ENCODE data around the gene ALPL.

Gene ALPL

DNA sequence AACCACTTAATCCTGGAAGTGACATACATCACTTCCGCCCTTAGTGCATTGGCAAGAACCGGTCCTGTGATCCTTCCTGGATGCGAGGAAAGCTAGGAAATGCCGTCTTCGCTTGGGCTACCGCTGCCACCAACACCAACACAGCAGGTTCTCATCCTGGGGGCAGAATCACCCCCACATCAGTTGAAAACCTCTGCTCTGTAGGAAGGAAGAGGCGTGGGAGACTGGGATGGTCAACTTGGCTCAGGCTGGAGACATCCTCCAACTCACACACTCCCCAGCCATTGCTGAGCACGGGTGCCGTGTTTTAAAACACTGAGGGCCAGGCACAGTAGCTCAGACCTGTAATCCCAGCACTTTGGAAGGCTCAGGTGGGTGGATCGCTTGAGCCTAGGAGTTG, 74.9 kb downstream of the ALPL start:
- DNase-seq, result no peak

- no peak for DNase-seq
Observed at GRCh38 chr1:21585037-21585436, 75.8 kb downstream of the ALPL start.

DNA sequence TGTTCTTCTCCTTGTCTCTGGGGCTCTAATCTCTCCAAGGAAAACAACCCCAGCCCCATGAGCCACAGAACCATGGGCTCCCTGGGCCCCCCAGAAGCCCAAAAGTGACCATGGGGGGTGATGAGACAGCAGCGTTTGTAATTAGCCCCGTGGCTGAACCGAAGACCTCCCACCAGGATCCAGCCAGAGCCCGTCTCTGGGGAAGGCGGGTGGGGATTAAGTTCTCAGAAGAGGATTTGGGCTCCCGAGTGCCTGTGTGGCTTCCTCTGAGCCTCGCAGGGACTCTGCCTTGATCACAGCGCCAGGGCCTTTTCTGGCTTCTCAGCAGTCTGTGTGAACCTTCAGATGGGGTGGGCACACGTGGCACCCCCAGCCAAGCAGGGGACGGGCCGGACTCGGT, 77.0 kb downstream of the ALPL start:
- no peak for DNase-seq

DNA sequence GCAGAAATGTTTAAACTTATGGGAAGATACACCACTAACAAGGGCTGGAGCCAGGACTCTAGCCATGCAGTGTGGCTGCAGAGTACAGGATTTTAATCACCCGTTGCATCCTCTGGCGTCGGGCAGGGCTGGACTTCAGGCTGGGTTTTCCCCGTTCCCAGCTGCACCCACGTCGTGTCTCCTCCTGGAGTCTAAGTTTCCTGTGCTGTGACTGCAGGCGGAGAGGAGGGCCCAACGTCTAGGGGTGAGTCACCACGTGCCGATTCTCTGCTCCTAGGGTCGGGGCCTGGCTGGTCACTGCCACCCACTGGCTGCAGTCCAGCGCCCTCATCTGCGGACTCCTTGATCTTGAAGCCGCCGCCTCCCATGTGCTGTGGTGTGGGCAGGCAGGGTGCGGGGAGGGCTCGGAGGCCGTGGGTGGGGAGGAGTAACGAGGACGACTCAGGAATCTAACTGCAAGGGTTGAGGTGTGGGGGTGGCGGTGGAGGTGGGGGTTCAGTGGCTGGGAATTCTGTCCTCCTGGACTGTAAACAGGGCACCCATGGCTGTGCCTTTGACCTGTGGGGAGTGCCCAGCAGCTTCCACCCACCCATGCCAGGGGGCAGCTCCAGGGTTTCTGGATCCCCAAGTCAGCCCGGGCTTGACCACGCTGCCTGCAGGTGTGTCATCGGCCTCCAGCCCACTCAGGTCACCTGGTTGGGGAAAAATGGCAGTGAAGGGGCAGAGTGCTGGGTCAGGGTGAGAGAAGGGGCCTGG, 77.8 kb downstream of the ALPL start:
- no peak for DNase-seq

- no peak for DNase-seq
Observed at GRCh38 chr1:21587602-21587953, 78.4 kb downstream of the ALPL start.

- DNase-seq, result no peak
Observed at GRCh38 chr1:21589618-21590017, 80.4 kb downstream of the ALPL start.

GRCh38 chr1:21590126-21590880, 81.1 kb downstream of the ALPL start:
- DNase-seq, result no peak

DNA sequence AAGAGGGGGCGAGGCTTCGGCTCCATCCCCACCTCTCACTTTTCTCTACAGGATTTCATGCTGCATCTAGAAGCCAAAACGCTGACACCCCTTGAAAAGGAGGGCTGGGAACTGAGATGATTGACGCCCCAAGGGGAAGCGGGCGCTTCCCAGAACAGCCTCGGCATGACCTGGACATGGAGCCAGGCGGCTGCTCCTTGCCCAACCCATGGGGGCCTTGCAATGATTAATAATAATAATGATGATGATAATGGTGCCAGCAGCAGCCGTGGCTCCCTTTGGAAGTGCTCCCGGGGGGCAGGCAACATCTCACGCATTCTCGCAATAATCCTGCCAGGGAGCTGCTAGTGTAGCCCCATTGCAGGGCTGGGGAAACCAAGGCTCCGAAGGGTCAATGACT, 81.7 kb downstream of the ALPL start:
- DNase-seq, result no peak

DNA sequence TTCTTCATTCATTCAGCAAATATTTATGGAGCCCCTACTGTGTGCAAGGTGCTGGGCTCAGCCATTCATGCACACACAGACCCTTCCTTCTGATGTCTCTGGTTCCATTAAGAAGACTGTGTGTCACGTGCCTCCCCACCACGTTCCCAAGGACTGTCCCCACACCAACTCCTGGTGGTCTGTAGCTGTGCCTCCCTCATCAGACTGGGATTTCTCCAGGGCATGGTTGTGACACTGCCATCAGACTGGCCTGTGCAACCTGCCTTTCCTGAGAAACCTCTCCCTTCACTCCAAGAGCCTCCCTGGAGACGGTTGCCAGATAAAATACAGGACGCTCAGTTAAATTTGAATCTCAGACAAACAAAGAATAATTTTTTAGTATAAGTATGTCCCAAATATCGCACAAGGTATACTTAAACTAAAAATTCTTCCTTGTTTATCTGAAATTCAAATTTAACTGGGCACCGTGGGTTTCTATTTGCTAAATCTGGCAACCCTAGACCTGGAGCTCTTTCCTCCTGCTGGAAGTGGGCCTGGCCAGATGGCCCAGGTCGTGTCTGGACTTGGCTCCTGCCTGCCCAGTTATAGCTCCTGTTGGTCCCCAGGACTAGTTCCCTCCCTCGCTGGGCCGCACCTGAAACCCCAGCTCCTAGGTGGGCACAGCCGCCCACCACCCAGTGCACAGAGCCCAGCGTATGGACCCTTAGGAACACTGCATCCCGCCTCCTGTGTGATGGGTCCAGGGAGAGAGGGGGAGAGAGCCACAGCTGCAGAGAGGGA, 83.1 kb downstream of the ALPL start:
- no peak for DNase-seq

- DNase-seq, result no peak
Observed at GRCh38 chr1:21593231-21593630, 84.0 kb downstream of the ALPL start.

DNA sequence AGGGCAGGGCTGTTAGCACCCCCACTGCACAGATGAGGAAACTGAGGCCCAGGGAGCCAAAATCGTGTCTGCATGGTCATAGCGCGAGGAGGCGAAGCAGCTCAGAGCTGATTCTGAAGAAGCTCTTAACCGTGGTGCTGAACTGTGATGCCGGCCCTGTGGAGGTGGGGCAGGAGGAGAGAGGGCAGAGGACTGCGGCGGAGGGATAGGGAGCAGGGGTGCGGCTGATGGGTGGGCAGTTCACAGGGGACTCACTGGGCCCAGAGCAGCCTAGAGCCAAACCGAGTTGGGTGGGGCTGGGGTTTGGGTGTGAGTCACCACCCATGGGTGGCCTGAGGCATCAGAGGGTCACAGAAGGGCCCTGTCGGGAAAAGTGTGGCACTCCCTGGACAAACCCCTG, 85.3 kb downstream of the ALPL start:
- DNase-seq, result no peak

DNA sequence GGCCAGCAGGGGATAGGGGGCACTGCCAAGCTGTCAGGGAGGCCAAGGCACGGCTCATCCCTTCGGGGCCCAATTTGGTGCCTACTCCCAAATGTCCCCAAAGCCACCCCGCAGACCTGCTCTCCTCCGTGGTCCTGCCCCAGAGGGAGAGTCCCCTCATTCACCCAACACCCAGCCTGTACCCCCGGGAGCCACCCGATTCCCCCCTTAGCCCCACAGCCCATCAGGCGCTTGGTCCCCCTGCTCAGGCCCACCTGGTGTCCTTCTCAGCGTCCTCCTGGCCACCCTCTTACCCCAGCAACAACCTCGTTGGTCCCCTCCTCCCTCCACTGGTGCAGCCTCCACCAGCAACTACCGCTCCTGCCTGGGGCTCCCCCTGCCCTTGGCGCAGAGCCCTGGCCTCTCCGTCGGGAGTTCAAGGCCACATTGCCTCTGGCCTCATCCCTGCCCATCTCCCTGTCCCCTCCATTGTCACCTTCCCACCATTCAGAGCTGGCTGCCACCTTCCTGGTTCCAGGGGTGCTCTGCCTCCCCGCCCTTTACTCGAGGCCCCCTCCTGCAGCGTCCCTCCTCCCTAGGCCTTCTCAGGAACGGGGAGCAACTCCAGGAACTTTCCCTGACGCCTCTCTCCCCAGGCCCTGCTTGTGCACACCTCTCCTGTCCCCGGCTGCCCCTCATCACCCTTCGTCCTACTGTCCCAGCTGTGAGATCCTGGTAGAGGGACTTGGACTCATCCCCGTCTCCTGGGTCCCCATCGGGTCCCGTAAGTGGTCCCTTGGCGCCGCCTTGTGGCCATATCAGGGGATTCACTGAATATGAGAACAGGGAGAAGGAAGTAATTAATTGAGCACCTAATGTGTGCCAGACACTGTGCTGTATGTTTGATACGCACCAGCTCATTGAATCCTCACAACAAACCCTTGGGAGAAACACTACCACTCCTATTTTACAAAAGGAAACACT, 86.0 kb downstream of the ALPL start:
- no peak for DNase-seq

DNA sequence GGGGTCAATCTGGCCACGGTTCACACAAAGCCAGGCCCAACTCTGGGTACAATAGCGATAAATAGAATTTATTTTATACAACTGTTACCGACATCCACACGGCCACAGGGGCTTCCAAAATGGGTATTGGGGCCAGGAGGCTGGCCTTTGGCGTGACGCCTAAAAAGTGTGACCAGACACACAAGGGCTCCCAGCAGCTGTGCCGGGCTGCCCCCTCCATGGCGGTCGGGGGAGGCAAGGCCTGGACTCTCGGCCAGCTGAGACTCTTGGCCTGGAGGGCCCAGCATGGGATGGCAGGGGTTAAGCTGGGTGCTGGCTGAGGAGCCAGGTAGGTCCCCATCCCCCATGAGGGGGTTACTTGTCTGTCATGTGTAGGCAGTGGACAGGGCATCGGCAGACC, 87.0 kb downstream of the ALPL start:
- no peak for DNase-seq

GRCh38 chr1:21596628-21597027, 87.4 kb downstream of the ALPL start:
- DNase-seq, result no peak

DNA sequence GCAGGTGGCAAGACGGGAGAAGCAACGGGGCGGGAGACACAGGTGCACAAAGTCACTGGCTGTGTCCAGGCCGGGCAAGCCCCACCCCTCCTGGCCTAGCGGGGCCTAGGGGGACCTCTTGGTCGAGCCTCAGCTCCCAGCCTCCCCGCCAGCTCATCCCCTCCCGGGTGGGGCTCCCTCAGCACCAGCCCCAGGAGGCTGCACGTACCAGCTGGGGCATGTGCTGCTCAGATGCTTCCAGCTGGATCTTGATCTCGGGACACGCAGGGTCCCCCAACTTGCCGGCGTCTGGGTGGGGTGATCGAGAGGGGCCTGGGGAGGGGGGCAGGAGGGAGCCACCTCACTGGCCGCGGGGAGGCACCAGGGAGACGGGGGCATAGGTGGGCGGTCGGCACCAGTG, 88.5 kb downstream of the ALPL start:
- no peak for DNase-seq

- no peak for DNase-seq
Observed at GRCh38 chr1:21598417-21598816, 89.2 kb downstream of the ALPL start.

DNA sequence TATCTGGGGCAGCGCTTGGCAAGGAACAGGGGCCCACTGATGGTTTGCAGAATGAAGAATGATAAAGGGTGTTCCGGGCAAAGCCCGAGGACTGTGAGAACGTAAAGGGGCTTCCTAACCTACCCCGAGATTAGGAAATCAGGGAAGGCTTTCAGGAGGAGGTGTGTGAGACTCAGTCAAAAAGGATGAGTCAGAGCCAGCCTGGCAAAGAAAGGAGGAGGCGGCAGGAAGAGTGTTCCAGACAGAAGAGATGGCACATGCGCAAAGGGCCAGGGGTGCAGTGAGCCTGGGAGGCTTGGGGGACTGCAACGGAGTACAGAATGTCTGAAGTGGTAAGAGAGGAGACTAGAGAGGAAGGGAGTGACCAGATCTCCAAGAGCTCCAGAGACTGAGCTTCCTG, 89.7 kb downstream of the ALPL start:
- DNase-seq, result no peak

GRCh38 chr1:21599402-21599801, 90.2 kb downstream of the ALPL start:
- no peak for DNase-seq

DNA sequence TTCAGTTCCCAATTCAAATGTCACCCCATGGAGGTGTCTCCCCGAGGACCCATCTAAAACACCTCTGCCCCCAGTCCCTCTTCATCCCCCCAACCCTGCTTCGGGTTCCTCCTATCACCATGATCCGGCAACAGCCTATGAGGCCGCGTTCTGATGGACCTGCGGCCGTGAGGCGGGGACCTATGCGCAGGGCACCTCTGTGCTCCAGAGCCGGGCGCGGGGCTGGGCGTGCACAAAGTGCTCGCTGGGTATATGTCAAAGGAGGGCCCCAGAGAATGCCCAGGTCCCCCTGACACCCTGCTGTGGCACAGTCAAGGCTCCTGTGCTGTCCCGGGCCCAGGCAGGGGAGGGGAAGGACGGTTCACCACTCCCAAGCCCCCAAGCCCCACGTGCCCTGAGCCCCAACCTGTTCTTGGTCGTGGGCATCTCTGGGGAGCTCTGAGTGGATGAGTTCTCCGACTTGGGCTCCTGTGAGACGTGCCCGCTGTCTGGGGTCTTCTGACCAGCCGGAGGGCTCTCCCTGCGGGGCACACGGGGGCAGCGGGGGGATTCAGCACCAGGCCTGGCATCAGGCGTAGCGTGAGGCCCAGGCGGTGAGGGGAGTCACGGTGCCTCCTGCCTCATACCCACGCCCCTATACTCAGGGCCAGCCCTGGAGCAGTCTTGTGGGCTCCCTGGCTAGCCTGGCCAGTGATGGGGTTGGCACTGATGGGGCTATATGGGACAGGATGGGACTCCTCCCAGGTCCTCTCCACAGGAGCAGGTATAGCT, 92.2 kb downstream of the ALPL start:
- DNase-seq, result no peak

DNA sequence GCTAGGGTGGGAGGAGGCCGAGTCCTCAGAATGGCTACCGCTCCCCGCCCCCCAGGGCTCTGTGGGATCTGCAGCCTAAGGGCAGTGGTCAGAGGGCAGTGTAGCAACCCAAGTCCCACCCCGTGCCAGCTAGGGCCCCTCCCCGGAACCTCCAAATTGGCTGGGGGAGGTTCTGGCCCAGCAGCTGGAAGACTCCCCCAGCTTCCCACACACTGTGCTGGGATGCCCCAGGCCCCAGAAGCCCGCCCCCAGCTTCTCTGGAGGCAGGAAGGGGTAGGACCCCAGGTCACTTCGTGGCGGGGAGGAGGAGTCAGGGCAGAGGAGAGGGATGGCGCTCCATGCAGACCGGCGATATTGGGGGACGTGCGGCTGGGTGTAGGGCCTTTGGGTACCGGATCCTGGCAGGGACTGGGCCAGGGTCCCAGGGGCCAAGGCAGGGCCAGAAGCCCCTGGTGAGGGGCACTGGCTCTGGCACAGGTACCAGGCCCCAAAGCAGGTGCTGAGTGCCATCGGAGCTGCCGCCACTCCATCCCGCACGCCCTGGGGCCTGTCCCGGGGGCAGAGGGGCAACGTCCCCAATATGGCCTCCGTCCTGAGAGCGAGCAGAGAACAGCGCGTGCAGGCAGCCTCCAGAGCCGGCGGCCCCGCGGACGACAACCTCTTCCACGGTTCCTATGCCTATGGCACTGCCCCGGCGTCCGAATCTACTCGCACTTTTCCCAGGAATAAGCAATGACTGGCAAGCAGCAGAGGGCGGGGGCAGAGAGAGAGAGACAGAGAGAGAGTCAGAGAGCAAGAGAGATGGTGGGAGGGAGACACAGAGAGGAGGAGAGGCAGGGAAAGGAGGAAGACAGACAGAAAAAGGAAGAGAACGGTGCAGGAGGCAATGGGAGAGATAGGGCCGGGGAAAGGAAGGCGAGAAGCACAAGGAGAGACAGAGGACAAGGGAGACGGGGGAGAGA, 94.2 kb downstream of the ALPL start:
- no peak for DNase-seq

Data from activated gamma-delta T cell (primary cell).